Smooth muscle cell (in vitro differentiated cells): Measurements from ENCODE around the gene GLB1L. TPM values are rescaled to one million over a fixed set of nuclear protein-coding genes. Genes with fewer than 3 reads are reported as not detected.
A peak's percentile ranks its signal among the peaks of the same experiment; 100 is the strongest.

Experiments used
- DNase-seq: peaks from one replicate; lab custom pipeline; 2025; ENCODE audit not compliant: unreplicated experiment; lab: John Stamatoyannopoulos, UW
- H2AFZ ChIP-seq: fragments of 200-600 bp; sonication (generic); 2 replicates; pipeline ENCODE4 v1.6.0; 2016; ENCODE audit warnings: antibody characterized with exemption, low read depth, mild to moderate bottlenecking
- H3F3A ChIP-seq: fragments of 200-600 bp; sonication (generic); 2 replicates; pipeline ENCODE4 v1.6.0; 2017; ENCODE audit warnings: antibody characterized with exemption, low read depth
- H3K27ac ChIP-seq: fragments of 200-600 bp; sonication (generic); 2 replicates; pipeline ENCODE4 v1.5.1; 2016; ENCODE audit warnings: low read depth, mild to moderate bottlenecking
- H3K27me3 ChIP-seq: fragments of 200-600 bp; sonication (generic); 2 replicates; pipeline ENCODE4 v1.6.1; 2016; ENCODE audit warnings: low read depth, mild to moderate bottlenecking
- H3K36me3 ChIP-seq: fragments of 200-600 bp; sonication (generic); 2 replicates; pipeline ENCODE4 v1.5.1; 2016; ENCODE audit warnings: low read depth
- H3K4me1 ChIP-seq: fragments of 200-600 bp; sonication (generic); 2 replicates; pipeline ENCODE4 v1.5.1; 2016; ENCODE audit warnings: low read depth
- H3K4me2 ChIP-seq: fragments of 200-600 bp; sonication (generic); 2 replicates; pipeline ENCODE4 v1.6.0; 2016; ENCODE audit warnings: mild to moderate bottlenecking
- H3K4me3 ChIP-seq: fragments of 200-600 bp; sonication (generic); 2 replicates; pipeline ENCODE4 v1.5.1; 2016; ENCODE audit warnings: mild to moderate bottlenecking
- H3K79me2 ChIP-seq: fragments of 200-600 bp; sonication (generic); 2 replicates; pipeline ENCODE4 v1.6.0; 2016; ENCODE audit warnings: low read depth, mild to moderate bottlenecking
- H3K9ac ChIP-seq: fragments of 200-600 bp; sonication (generic); 2 replicates; pipeline ENCODE4 v1.6.0; 2016; ENCODE audit warnings: low read depth
- H3K9me3 ChIP-seq: fragments of 200-600 bp; sonication (generic); replicated peaks from 2 replicates; pipeline ENCODE4 v1.5.1; 2016; ENCODE audit warnings: low read depth
- H4K20me1 ChIP-seq: fragments of 200-600 bp; sonication (generic); 2 replicates; pipeline ENCODE4 v1.6.0; 2016; ENCODE audit warnings: low read depth
- WGBS: methylation state at CpG from one replicate; pipeline ENCODE4 v1.1.7; 2016; ENCODE audit warnings: low lambda C conversion rate; 5-methylcytosine and 5-hydroxymethylcytosine counted together
- polyA plus RNA-seq: library from polyadenylated mRNA; unstranded; fragments of >200 nt; fragmentation: Nextera tagmentation; extraction: Ambion mirVana; gene quantifications from 2 replicates; pipeline ENCODE4 v1.2.1, GENCODE V29; 2016
- total RNA-seq: library from RNA; depleted of rRNA; stranded (reverse); fragments of >200 nt; gene quantifications from 2 replicates; pipeline ENCODE4 v1.2.3, GENCODE V29; 2014
- TF ChIP-seq, protein P1 (sequence below): fragments of 200-600 bp; sonication (generic); IDR thresholded peaks from 2 replicates; pipeline ENCODE4 v1.5.1; 2017; ENCODE audit warnings: borderline replicate concordance, mild to moderate bottlenecking, antibody characterized with exemption; ENCODE audit not compliant: insufficient read depth, poor library complexity, severe bottlenecking

GLB1L gene
- total and polyA plus RNA-seq, 2 experiments from 2014 or later, result 4.1 to 26.4 TPM

DNA sequence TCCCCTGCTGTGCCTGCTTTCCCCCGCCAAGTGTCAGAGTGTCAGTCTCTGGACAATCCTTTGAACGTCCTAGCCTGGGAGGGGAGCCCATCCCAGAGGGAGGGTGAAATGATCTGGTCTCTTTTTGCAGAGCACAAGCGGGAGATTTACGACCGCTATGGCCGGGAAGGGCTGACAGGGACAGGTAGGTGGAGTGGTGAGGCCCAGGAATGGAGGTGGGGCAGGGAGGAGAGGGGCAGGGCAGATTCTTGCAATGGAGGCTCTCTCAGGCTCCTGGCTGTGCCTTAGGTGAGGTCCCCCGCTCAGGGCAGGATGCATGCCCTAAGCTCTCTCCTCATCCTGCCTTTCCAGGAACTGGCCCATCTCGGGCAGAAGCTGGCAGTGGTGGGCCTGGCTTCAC lies 36.3 kb upstream of the GLB1L start:
- no peak for DNase-seq
- H3K27ac ChIP-seq, result peak overlapping the region; percentile 99
- peaks cover 15% of the 10 kb centered on the region for H3K4me1 ChIP-seq
- no peaks in the 10 kb centered on the region for H3K36me3 ChIP-seq
- no peaks in the 10 kb centered on the region for H3K9me3 ChIP-seq
- H3K4me2 ChIP-seq, result no peak overlapping the region
- peaks cover 12% of the 10 kb centered on the region for H3F3A ChIP-seq
- WGBS, result 78% methylated on average over 8 of the region's 8 CpGs
- no peak overlapping the region for H3K4me3 ChIP-seq
- no peaks in the 10 kb centered on the region for H3K79me2 ChIP-seq
- H3K9ac ChIP-seq, result no peak overlapping the region
- TF ChIP-seq, protein P1, sequence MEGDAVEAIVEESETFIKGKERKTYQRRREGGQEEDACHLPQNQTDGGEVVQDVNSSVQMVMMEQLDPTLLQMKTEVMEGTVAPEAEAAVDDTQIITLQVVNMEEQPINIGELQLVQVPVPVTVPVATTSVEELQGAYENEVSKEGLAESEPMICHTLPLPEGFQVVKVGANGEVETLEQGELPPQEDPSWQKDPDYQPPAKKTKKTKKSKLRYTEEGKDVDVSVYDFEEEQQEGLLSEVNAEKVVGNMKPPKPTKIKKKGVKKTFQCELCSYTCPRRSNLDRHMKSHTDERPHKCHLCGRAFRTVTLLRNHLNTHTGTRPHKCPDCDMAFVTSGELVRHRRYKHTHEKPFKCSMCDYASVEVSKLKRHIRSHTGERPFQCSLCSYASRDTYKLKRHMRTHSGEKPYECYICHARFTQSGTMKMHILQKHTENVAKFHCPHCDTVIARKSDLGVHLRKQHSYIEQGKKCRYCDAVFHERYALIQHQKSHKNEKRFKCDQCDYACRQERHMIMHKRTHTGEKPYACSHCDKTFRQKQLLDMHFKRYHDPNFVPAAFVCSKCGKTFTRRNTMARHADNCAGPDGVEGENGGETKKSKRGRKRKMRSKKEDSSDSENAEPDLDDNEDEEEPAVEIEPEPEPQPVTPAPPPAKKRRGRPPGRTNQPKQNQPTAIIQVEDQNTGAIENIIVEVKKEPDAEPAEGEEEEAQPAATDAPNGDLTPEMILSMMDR, result no peak
- H2AFZ ChIP-seq, result no peak overlapping the region
- no peaks in the 10 kb centered on the region for H4K20me1 ChIP-seq
- no peaks in the 10 kb centered on the region for H3K27me3 ChIP-seq

DNA sequence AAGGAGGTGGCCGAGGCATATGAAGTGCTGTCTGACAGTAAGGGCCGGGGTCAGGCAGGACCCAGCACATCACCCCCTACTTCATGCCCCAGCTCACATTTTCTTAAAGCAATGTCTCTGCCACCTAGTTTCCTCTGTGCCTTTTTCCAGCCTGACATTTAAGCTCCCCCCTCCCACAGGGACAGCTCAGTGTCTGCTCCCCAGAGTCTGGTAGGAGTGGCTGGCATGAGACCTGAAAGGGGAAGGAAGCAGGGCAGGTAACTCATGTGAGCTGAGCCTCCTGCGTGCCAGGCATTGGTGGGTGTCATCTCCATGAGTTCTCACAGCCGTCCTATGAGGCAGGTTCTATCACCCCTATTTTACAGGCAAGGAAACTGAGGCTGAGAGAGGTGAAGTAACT lies 35.4 kb upstream of the GLB1L start:
- TF ChIP-seq, protein P1, result no peak
- Histone ChIP-seq H3K9ac (no peak overlapping the region), H2AFZ (no peak overlapping the region), H3K27ac (peak overlapping the region; percentile 99), H3K27me3 (no peaks in the 10 kb centered on the region), H3K4me1 (peaks cover 15% of the 10 kb centered on the region), H3F3A (peaks cover 12% of the 10 kb centered on the region), H3K9me3 (no peaks in the 10 kb centered on the region), H4K20me1 (no peaks in the 10 kb centered on the region), H3K4me2 (peak overlapping the region; percentile 85), H3K36me3 (no peaks in the 10 kb centered on the region), H3K4me3 (no peak overlapping the region), H3K79me2 (no peaks in the 10 kb centered on the region)
- DNase-seq, result no peak
- 93% methylated on average over 4 of the region's 4 CpGs for WGBS

DNA sequence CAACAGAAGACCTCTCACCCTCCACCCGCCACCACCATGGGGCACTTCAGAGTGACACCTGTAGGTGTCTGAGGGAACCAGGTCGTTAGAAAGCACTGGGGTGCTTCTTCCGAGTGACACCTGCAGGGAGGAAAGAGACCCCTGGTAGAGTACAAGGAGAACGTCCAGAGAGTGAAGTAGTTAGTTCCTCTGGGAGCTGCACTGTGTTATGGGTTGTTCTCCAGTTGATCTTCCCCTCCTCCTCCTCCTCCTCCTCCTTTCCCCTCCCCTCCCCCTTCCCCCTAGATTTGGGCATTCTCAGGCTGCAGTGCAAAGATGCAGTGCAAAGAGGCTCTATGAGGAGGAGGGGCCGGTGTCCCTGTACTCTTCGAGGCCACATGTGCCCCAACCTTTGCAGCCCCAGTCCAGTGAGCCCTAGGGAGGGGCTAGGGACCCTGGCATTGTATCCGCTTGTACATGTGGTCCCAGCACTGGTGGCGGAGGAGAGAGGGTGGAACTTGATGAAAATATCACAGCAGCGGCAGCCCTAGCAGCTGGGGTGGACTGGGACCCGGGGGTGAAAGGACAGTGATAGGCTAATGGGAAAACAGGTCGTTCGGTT lies 34.8 kb upstream of the GLB1L start:
- Histone ChIP-seq H3K9ac (peak overlapping the region; percentile 97), H3K9me3 (no peaks in the 10 kb centered on the region), H3K4me2 (peak overlapping the region; percentile 85), H2AFZ (no peak overlapping the region), H3K27ac (peak overlapping the region; percentile 99), H3K79me2 (no peaks in the 10 kb centered on the region), H3K4me3 (peak overlapping the region; percentile 66), H3K36me3 (no peaks in the 10 kb centered on the region), H3K4me1 (peaks cover 15% of the 10 kb centered on the region), H4K20me1 (no peaks in the 10 kb centered on the region), H3K27me3 (no peaks in the 10 kb centered on the region), H3F3A (peaks cover 12% of the 10 kb centered on the region)
- whole genome bisulfite sequencing, result 52% methylated on average over 12 of the region's 12 CpGs
- TF ChIP-seq, protein P1, result no peak
- no peak for DNase-seq

DNA sequence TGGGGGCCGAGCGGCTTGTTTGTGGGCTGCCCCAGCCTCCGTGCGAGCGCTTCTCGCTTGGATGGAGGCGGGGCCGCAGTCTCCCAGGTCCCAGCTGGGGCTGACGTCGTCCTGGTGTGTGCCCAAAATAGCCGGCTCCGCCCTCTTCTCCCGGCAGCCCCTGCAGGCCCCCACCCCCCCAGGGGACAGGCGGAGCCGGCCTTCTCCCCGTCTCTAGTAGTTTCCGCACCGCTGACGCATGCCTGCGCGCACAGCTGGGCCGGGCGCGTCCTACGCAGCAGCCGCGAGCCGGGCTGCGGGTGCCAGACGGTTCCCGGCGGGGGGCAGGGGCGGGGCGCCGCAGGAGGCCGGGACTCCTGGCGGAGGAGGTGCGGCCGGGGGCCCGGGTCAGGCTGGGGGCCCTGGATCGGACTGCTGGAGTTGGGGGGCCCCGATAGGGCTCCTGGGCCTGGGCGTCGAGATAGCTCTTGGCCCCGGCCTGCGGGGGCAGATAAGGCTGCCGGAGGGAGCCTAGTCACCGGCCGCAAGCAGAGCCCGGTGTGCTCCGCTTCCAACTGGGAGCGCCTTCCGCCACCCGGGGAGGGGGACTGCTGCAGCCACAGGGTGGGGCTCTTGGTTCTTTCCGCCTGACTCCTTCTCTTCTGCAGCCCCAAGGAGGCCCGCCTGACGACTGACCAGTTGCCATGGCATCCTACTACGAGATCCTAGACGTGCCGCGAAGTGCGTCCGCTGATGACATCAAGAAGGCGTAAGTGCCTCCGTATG lies 34.1 kb upstream of the GLB1L start, which contains the start of gene DNAJB2:
Gene DNAJB2, plus strand, starts transcription at position 216 of the 765 bp plus-strand sequence. Its CDS starts 468 bp downstream, at position 684.
- H3K79me2 ChIP-seq, result no peaks in the 10 kb centered on the region
- H4K20me1 ChIP-seq, result no peaks in the 10 kb centered on the region
- no peaks in the 10 kb centered on the region for H3K27me3 ChIP-seq
- no peak within 1 kb of the TSS for H2AFZ ChIP-seq
- DNase-seq, result peak; percentile 95
- no peaks in the 10 kb centered on the region for H3K36me3 ChIP-seq
- TF ChIP-seq, protein P1, result peak; percentile 9
- H3K4me1 ChIP-seq, result peaks cover 18% of the 10 kb centered on the region
- WGBS, result 2% methylated on average over 30 of the region's 65 CpGs
- H3K4me3 ChIP-seq, result peak within 1 kb of the TSS; percentile 66
- H3K9me3 ChIP-seq, result no peaks in the 10 kb centered on the region
- peak within 1 kb of the TSS; percentile 85 for H3K4me2 ChIP-seq
- peaks cover 13% of the 10 kb centered on the region for H3F3A ChIP-seq
- peak within 1 kb of the TSS; percentile 99 for H3K27ac ChIP-seq
- peak within 1 kb of the TSS; percentile 97 for H3K9ac ChIP-seq
